Measurements from ENCODE around the gene IL36B.
"Not testable (repeated sequence)": the region's sequence is repeated elsewhere in the genome, so short reads cannot be mapped to it uniquely, and the experiment has no call there.

Gene IL36B

GRCh38 chr2:113052396-113052917 lies at the start of gene IL36B:
Gene IL36B, minus strand, starts transcription at chr2:113052867.
- DNase-seq: no peak

GRCh38 chr2:113102133-113102532 lies 49.5 kb upstream of the IL36B start:
- no peak for DNase-seq

GRCh38 chr2:113098532-113098931 lies 45.9 kb upstream of the IL36B start:
- DNase-seq: no peak

- no peak for DNase-seq
Observed at GRCh38 chr2:113098041-113098440, 45.4 kb upstream of the IL36B start.

GRCh38 chr2:113096842-113097618 lies 44.4 kb upstream of the IL36B start:
- DNase-seq: not testable (repeated sequence)

- DNase-seq: not testable (repeated sequence)
Observed at GRCh38 chr2:113096306-113096705, 43.6 kb upstream of the IL36B start.

GRCh38 chr2:113093613-113093977 lies 40.9 kb upstream of the IL36B start:
- no peak for DNase-seq

GRCh38 chr2:113092864-113093612 lies 40.4 kb upstream of the IL36B start:
- no peak for DNase-seq

- DNase-seq: no peak
Observed at GRCh38 chr2:113091231-113091896, 38.7 kb upstream of the IL36B start.

GRCh38 chr2:113089916-113090315 lies 37.2 kb upstream of the IL36B start:
- DNase-seq: no peak

GRCh38 chr2:113088213-113088992 lies 35.7 kb upstream of the IL36B start:
- no peak for DNase-seq

- DNase-seq: no peak
Observed at GRCh38 chr2:113085542-113085941, 32.9 kb upstream of the IL36B start.

GRCh38 chr2:113084249-113085000 lies 31.8 kb upstream of the IL36B start:
- no peak for DNase-seq

GRCh38 chr2:113083296-113083695 lies 30.6 kb upstream of the IL36B start:
- DNase-seq: no peak

- no peak for DNase-seq
Observed at GRCh38 chr2:113081488-113082210, 29.0 kb upstream of the IL36B start.

GRCh38 chr2:113080134-113080533 lies 27.5 kb upstream of the IL36B start:
- peak; percentile 83 for DNase-seq

GRCh38 chr2:113079131-113079530 lies 26.5 kb upstream of the IL36B start:
- DNase-seq: no peak

- DNase-seq: no peak
Observed at GRCh38 chr2:113078350-113078839, 25.7 kb upstream of the IL36B start.

GRCh38 chr2:113077921-113078320 lies 25.3 kb upstream of the IL36B start:
- DNase-seq: no peak

- no peak for DNase-seq
Observed at GRCh38 chr2:113076954-113077669, 24.4 kb upstream of the IL36B start.
